Neural crest cell (in vitro differentiated cells): ENCODE measurements around the gene ATP6V1E1. TPM values are rescaled to one million over a fixed set of nuclear protein-coding genes. Genes with fewer than 3 reads are reported as not detected.

Experiments
- DNase-seq: peaks from one replicate; pipeline ENCODE4 v3.0.0; 2021; ENCODE audit warnings: low read depth, mixed read lengths, low spot score
- H3K27ac Mint-ChIP-seq: one replicate; pipeline ENCODE4 v1.8.0; 2021; ENCODE audit warnings: mild to moderate bottlenecking, mixed read lengths; ENCODE audit not compliant: unreplicated experiment
- H3K27me3 Mint-ChIP-seq: 2 replicates; pipeline ENCODE4 v1.8.0; 2021; ENCODE audit warnings: low read depth, mild to moderate bottlenecking, mixed read lengths
- H3K36me3 Mint-ChIP-seq: 2 replicates; pipeline ENCODE4 v1.8.0; 2021; ENCODE audit warnings: low read depth, mild to moderate bottlenecking, mixed read lengths
- H3K4me1 Mint-ChIP-seq: 2 replicates; pipeline ENCODE4 v1.8.0; 2021; ENCODE audit warnings: mixed read lengths
- H3K4me3 Mint-ChIP-seq: one replicate; pipeline ENCODE4 v1.8.0; 2021; ENCODE audit warnings: mild to moderate bottlenecking, mixed read lengths
- H3K9me3 Mint-ChIP-seq: 2 replicates; pipeline ENCODE4 v1.8.0; 2021; ENCODE audit warnings: mixed read lengths
- total RNA-seq: library from RNA; stranded (reverse); gene quantifications from 2 replicates; pipeline ENCODE4 v1.2.1, GENCODE V29; 2021
- TF ChIP-seq, protein P1 (sequence below): fragments of 200-600 bp; sonication (generic); conservative IDR thresholded peaks from 2 replicates; pipeline ENCODE4 v1.5.0; 2021; ENCODE audit warnings: antibody characterized with exemption, mild to moderate bottlenecking

ATP6V1E1 gene
- total RNA-seq, 1 donor from 2014 or later: 63.9 TPM

DNA sequence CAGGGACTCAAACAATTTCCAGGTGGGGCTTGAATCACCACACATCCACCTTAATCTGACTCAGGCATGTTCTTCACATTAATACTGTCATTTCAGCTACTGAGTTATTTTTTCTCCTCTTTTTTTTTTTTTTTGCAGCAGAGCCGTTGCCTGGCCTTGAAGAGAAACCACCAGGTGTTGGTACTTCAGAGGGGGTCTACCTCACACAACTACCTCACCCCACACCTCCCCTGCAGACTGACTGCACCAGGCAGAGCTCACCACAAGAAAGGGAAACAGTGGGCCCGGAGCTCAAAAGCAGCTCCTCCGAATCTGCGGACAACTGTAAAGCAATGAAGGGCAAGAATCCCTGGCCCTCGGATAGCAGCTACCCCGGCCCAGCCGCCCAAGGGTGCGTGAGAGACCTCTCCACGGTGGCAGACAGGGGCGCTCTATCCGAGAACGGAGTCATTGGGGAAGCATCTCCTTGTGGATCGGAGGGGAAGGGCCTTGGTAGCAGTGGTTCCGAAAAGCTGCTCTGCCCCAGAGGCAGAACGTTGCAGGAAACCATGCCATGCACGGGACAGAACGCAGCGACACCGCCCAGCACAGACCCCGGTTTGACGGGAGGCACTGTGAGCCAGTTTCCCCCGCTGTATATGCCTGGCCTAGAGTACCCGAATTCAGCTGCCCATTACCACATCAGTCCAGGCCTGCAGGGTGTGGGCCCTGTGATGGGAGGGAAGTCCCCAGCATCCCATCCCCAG is 80.4 kb downstream of the ATP6V1E1 start:
- Mint-ChIP-seq H3K36me3 (peaks cover 10% of the 10 kb centered on the region), H3K27ac (no peak overlapping the region), H3K4me3 (no peak overlapping the region), H3K4me1 (no peaks in the 10 kb centered on the region), H3K9me3 (no peaks in the 10 kb centered on the region), H3K27me3 (no peaks in the 10 kb centered on the region)
- TF ChIP-seq, protein P1, sequence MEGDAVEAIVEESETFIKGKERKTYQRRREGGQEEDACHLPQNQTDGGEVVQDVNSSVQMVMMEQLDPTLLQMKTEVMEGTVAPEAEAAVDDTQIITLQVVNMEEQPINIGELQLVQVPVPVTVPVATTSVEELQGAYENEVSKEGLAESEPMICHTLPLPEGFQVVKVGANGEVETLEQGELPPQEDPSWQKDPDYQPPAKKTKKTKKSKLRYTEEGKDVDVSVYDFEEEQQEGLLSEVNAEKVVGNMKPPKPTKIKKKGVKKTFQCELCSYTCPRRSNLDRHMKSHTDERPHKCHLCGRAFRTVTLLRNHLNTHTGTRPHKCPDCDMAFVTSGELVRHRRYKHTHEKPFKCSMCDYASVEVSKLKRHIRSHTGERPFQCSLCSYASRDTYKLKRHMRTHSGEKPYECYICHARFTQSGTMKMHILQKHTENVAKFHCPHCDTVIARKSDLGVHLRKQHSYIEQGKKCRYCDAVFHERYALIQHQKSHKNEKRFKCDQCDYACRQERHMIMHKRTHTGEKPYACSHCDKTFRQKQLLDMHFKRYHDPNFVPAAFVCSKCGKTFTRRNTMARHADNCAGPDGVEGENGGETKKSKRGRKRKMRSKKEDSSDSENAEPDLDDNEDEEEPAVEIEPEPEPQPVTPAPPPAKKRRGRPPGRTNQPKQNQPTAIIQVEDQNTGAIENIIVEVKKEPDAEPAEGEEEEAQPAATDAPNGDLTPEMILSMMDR: no peak
- DNase-seq: no peak

DNA sequence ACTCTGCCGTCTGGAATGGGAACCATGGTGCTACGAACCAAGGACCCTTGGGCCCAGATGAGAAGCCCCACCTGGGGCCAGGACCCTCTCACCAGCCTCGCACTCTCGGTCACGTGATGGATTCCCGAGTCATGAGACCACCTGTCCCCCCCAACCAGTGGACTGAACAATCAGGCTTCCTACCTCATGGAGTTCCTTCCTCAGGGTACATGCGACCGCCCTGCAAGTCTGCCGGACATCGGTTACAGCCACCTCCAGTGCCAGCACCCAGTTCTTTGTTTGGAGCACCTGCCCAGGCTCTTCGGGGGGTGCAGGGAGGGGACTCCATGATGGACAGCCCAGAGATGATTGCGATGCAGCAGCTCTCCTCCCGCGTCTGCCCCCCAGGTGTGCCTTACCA is 86.1 kb downstream of the ATP6V1E1 start:
- H3K4me3 Mint-ChIP-seq: no peak overlapping the region
- no peaks in the 10 kb centered on the region for H3K36me3 Mint-ChIP-seq
- TF ChIP-seq, protein P1: no peak
- DNase-seq: no peak
- no peaks in the 10 kb centered on the region for H3K9me3 Mint-ChIP-seq
- H3K4me1 Mint-ChIP-seq: peaks cover under 1% of the 10 kb centered on the region
- H3K27ac Mint-ChIP-seq: no peak overlapping the region
- no peaks in the 10 kb centered on the region for H3K27me3 Mint-ChIP-seq

Other genes with a start within 250 kb of the ATP6V1E1 start
- 0.34 and 0.86 TPM in 2 replicates for gene SLC25A18, start 65.3 kb downstream of the ATP6V1E1 start, total RNA-seq
- gene BCL2L13, start 10.0 kb upstream of the ATP6V1E1 start, total RNA-seq: 36.5 and 37.5 TPM in 2 replicates
- gene BID, start 145.7 kb upstream of the ATP6V1E1 start, total RNA-seq: 26.5 TPM in 2 replicates